Esophagus squamous epithelium (tissue), 4 donors: ENCODE results near the gene EIPR1.

ENCODE experiments used
- CTCF ChIP-seq, 6 experiments: fragments of 450-650 bp in 4 of 6; fragments of 200-600 bp in 2 of 6; sonication (generic) in 2 of 6; IDR thresholded peaks; one replicate each; pipeline ENCODE4 v1.5.1; 2016 to 2019; ENCODE audit warnings: antibody characterized with exemption in 6 of 6, mild to moderate bottlenecking in 4 of 6, moderate library complexity in 4 of 6
- POLR2A ChIP-seq, 4 donors: fragments of 450-650 bp; IDR thresholded peaks; one replicate each; pipeline ENCODE4 v1.6.1; 2017; ENCODE audit warnings: antibody characterized with exemption in 4 of 4, mild to moderate bottlenecking in 4 of 4, moderate library complexity in 3 of 4

- TF ChIP-seq CTCF (IDR thresholded peaks at IDR 0.05) = no peak
- no peak for TF ChIP-seq POLR2A (IDR thresholded peaks at IDR 0.05)
These were observed 119.8 kb downstream of the EIPR1 start for GRCh38 chr2:3257826-3258225.
